Stimulated activated CD4-positive, alpha-beta T cell treated with anti-CD3 and anti-CD28 coated beads, Interleukin-2, amount 100 ng/mL, for 4 hours (primary cell): ENCODE results near the gene PLCG2.
"Not testable (repeated sequence)": the region's sequence is repeated elsewhere in the genome, so short reads cannot be mapped to it uniquely, and the experiment has no call there.

Experiments
- DNase-seq: peaks from one replicate; pipeline ENCODE4 v3.0.0-alpha.2; 2020; ENCODE audit warnings: low read depth

Gene PLCG2

DNA sequence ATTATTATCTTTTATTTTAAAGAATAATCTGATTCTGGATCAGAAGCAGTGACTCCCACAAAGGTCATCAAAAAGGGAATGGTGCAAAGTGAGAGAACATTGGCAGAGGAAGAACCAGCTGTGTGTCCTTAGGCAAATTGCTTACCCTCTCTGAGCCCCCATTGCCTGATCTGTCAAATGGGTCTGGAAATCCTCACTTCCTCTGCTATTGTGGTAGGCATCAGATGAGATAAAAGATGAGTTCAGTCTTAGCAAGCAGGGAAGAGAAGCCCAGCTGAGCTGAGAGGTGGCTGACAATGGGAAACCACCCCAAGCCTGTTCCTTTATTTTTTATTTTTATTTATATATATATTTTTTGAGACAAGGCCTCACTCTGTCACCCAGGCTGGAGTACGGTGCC is 24.2 kb upstream of the PLCG2 start:
- no peak for DNase-seq

DNA sequence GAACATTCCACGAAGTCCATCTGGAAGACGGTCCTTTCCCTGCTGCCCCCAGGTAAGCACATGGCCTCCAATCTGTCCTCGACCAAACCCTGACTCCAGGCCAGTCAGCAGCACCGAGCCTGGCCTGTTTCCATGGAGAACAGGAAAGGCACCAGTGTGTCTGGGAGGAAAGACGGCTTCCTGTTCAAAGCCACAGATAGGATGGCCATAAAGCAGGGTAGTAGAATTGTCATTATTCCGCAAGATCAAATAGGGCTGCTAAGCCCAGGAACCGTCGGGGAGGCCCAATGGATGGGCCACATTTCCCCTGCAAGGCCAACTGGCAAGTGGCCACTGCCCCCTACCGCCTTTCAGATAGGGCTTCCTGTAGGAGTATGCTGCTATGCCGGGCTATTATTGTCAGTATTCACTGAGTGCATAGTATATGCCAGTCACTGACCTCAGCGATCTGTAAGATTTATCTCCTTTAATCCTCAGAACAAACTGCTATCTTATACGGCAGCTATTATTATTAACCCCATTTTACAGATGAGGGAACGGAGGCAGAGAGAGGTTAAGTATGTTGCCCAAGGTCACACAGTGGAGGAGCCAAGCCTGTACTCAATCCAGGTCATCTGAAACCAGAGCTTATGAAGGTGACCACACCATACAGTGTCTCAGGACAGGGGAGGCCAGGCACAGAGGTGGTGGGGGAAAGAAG is 23.0 kb upstream of the PLCG2 start:
- no peak for DNase-seq

DNA sequence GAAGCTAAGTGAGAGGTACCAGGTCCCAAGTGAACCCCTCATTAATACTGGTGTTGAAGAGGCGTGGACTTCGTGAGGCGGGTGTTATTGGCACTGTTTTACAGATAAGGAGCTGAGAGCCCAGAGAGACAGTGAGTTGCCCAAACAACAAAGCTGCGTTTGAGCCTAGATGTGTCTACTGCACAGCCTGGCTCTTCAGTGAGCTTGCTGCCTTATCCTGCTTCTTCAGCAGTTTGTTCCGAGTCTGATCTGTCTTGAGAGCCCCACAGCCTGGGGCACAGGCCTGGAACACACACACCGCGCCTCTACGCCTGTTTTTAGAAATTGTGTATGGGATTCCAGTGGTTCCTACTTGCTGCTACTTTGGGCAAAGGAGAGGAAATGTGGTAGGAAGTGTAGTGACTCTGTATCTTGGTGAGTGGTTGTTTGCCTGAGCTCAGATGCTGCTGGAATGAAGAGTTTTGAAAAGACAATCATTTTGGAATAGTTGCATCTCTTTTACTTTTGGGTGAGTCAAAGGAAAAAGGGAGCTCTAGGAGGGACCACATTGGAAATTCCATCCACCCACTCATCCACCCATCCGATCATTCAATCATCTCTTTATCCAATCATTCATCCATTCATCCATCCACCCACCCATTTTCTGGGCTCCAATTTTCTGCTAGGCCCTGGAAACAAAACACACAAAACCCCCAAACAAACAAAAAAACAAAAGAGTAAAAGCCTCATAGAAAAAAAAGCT is 22.3 kb upstream of the PLCG2 start:
- no peak for DNase-seq

DNA sequence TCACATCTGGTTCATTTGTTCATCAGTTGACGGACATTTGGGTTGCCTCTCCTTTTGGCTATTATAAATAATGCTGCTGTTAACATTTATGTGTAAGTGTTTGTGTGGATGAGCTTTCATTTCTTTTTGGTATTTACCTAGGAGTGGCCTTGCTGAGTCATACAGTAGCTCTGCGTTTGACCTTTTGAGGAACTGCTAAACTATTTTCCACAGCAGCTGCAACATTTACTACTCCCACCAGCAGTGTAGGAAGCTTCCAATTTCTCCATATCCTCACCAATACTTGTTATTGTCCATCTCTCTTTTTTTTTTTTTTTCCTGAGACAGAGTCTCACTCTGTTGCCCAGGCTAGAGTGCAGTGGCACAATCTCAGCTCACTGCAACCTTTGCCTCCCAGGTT is 20.7 kb upstream of the PLCG2 start:
- DNase-seq = no peak

DNA sequence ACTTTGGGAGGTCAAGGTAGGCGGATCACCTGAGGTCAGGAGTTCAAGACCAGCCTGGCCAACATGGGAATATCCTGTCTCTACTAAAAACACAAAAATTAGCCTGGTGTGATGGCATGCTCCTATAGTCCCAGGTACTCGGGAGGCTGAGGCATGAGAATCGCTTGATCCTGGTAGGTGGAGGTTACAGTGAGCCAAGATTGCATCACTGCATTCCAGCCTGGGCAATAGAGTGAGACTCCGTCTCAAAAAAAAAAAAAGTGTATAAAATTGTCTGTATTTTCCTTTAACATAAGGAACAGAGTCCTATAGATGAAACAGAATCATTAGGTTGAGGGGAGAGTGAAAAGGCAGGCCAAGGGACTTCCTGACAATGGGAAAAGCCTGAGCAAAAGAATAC is 16.8 kb upstream of the PLCG2 start:
- DNase-seq = not testable (repeated sequence)

DNA sequence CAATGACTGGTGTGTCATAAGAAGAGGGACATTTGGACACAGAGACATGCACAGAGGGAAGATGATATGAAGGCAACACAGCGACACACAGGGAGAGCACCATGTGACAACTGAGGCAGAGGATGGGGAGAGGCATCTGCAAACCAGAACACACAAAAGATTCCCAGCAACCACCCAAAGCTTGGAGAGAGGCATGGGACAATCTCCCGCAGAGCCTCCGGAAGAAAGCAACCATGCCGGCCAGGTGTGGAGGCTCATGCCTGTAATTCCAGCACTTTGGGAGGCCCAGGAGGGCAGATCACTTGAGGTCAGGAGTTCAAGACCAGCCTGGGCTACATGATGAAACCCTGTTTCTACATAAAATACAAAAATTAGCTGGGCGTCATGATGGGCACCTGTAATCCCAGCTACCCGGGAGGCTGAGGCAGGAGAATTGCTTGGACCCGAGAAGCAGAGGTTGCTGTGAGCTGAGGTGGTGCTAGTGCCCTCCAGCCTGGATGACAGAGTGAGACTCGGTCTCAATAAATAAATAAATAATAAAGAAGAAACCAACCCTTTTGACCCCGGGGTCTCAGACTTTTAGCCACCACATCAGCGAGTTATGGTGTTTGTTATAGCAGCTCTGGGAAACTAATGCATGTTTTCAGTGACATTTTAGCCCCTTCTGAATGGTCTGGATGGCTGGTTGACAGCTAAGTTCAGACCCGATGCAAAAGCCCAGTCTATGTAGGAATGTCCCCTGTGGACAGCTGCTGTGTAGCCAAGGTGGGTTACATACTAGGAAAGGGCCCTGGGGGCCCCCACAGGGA is 13.8 kb upstream of the PLCG2 start:
- DNase-seq = no peak

DNA sequence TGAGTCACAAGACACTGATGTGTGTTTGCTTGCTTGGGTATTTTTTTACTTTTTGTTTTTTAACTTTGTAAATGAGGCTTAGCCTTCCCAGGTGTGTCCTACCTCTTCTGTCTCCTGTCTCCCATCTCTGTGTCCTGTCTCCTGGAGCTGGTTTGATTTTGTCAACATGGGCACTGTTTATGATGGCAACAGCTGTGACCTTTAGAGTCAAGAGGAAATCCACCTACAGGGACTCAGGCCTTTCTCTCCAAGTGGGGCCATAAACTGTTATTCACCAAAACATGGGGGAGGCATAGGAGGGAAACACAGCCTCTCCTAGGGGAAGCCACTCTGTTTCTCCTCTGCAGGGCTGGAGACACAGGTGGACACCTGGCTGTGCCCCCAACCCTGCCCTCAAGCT is 13.1 kb upstream of the PLCG2 start:
- DNase-seq = no peak

DNA sequence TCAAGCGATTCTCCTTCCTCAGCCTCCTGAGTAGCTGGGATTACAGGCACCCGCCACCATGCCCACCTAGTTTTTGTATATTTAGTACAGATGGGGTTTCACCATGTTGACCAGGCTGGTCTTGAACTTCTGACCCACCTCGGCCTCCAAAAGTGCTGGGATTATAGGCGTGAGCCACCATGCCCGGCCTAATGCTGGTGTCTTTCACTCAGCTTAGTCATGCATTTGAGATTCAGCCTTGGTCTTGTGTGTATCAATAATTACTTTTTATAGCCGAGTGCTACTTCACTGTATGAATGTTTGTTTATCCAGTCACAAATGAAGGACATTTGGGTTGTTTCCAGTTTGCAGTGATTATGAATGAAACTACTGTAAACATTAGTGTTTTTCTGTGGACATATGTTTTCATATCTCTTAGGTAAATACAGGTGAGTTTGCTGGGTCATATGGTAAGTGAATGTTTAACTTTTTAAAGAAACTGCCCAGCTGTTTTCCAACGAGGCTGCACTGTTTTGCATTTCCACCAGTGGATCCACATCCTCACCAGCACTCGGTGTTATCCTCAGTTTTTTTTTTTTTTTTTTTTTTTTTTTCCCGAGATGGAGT is 11.0 kb upstream of the PLCG2 start:
- no peak for DNase-seq

DNA sequence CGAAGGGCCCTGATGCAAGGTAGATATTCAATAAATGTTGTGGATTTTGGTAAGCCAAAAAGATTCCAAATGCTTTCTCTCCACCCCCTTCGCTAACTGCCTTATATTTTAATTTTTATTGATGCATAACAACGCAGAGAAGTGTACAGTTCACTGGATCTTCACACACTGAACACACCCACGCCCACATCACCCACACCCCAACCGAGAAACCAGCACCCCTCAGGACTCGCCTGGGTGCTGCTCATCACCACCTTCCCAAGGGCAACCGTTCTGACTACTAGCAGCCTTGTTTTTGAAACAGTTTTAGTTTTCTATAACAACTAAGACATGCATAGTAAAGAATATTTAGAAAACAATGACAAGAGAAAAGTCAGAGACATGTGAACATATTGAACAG is 9.1 kb upstream of the PLCG2 start:
- DNase-seq = no peak

DNA sequence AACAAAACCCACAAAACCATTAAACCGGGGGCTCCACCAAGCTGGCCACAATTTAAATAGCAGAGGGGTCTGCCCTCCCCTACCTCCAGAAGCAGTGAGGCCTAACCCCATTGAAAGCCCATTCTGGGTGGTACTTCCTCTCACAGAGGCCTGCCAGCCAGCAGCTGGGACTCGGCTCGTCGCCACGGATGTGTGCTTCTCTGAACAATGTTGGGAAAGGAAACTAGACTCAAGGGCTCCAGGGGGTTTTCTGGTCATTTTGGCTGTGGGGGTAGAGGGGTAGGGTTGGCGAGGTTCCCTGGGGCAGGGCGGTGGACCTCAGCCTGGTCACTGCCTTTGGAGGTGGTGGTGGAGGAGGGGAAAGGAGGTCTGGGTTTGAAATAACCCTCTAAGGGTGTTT is 4.7 kb upstream of the PLCG2 start:
- DNase-seq = no peak

DNA sequence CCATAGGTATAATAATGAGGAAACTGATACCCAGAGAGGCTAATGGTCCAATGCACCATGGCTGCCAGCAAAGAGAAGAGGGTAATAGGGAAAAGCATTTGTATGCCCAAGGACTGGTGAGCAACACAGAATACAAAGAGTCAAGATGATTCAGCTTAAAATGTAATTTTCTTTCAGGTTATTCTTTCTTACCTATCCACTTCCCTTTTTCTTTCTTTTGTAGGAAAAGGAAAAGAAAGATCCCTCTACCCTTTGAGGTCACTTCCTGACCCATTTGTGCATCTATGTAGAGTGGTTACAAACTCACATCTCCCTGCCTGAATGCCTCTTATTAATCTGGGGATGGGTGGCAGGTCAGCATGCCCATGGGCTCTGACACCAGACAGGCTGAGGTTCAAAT is 3.5 kb upstream of the PLCG2 start:
- DNase-seq = no peak

DNA sequence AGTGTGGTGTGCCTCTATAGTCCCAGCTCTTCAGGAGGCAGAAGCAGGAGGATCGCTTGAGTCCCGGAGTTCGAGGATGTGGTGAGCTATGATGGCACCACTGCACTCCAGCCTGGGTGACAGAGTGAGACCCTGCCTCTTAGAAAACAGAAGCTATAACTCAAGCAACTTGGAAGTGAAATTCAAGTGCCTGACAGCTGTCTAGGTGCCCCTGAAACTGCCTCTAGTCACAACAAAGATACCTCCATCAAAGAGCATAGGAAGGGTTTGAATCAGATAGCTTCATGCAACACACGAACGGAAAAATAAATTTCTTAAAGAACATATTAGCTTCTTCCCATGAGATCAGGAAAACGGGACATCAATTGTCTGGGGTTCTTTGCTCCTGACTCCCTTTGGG is 860 bp upstream of the PLCG2 start:
- DNase-seq = no peak

DNA sequence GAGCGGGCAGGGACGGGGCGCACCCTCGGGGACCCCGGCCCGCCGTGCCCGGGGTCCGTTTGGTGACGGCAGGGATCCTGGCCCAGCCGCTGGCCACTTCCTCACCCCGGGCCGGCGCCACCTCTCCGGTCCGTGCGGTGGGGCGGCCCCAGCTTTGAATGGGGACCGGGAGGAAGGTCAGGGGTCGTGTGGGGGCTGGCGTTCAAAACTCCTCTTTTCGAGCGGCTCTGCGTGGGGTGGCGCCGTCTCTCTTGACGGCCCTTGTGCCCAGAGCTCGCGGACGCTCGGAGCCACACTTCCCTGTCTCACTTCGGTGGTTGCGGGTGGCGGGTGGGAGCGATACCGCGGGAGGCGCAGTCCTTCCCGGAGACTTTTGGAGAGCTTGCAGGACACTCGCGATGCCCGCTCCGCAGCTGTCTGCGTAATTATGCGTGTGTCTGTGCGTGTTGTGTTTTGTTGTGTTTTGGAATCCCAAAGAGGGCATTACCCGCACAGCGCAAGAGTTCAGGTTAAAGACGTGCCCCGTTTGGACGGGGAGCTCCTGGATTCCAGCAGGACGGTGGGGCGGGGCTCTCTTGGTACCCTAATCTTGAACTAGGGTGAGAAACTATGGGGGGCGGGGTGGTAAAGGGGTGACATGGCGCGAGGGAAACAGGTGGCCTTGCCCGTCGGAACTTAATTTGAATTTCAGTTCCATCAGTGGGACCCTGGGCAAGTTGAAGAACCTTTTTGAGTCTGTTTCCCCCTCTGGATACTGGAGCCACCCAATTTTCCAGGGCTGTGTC is 637 bp downstream of the PLCG2 start:
- DNase-seq = no peak

DNA sequence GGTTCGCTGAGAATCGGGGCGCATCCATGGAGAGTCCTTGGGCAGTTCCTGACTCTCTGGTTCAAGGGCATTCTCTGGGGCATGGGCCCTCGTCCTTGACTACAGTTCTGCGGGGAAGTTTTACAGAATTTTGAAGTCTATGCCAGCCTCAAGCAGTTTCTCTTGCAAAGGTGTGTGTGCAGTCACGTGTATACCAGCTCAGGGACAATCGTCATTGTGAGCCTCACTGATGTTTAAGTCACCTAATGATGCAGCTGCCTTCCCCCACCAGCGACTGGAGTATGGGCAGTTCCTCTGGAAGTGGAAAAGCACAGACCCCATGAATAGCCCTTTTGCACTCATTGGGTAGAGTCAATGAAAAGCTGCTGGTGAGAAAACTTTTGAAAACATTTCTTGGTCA is 1.3 kb downstream of the PLCG2 start:
- no peak for DNase-seq

DNA sequence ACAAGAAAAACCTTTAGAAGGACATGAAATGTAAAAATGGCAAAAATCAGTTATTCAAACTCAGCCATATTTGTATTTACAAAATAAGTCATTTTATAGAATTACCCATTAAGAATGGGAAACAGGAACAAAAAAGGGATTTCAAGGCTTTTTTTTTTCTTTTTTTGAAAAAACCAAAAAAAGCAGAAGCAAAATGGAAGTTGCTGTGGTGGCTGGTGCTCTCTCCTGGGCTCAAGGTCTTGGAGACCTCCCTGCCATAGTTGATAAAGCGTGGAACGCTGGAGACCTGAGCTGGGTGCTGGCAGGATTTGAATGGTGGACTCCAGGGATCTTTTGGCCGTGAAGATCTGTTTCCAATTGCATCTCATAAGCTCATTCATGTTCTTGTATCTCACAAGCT is 3.1 kb downstream of the PLCG2 start:
- DNase-seq = no peak

DNA sequence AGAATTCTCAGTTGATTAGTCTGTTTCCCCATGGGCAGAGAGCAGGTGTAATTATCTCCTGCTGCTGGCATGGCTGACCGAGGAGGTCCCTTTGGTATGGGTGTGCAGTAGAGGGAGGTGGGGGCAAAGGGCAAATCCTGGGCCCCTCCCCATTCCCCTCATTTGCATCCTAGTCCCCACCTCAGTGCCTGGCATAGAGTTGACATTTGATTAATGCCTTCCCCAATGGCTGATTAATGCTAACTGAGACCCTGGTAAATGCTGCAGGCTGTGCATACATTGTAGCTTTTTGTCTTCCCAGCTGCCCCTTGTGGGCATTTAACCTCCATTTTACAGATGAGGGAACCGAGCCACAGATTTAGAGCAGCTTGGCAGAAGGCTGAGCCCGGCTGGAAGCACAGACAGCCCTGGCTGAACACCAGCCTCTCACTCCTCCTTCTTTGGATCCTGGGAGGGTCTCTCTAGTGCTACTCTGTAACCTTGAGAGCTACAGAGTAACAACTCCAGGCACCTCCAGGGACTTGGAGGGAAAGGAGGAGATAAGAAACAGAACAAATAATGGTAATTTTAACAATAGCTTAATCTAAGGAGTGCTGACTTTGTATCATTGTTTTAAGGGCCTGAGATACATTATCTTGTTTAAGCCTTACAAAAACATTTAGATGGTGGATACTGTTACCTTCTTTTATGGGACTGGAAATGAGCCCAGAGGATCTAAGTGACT is 5.1 kb downstream of the PLCG2 start:
- no peak for DNase-seq

DNA sequence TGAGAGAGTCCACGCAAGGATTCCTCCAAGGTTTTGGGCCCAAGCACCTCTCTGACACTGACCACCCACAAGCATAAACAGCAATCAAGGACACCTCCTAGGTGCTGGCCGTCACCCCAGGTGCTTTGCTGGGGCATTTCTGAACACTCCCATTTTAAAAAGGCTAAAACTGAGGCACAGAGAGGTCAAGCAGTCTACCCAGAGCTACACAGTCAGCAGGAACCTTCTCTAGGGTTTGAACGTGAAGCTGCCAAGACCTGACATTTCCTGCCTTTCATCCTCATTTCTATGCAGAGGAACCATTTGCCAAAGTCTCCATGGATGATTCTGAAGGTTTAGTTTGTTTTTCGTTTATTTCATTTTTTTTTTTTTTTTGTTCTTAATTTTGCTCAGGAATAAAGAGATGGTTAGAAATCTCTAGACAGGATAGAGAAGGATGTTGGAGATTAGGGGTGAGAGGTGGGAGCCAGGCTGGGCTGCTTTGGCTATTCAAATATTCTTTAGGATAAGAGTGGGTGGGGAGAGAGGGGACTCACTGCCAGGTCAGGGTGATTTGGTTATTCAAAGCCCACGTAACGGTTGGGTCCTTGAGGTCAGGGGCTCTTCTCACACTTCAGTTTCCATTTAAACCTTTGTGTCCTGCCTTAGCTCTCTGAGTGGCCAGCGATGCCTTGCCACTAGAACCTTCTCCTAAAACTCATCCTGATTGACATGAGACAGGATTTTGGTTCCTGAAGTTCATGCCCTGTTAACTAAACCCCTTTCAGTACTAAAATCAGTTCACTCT is 6.2 kb downstream of the PLCG2 start:
- DNase-seq = no peak

DNA sequence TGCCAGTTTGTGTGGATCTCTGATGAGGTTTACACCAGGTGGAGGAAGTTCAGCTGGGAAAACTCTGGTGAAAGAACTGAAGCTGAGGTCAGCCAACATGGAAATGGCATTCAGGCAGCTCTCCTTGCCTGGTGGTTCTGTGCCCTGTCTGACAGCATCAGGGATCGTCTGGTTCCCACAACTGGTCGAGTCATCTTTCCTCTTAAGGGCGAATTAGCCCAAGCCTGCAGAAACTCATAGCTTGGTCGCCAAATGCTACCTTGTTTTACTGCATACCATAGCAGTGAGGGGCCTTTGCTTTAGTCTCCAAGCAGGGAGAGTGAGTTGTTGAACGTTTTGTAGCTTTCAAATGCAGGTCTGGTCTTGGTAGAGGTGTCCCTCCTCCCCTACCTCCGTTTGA is 7.2 kb downstream of the PLCG2 start:
- no peak for DNase-seq

DNA sequence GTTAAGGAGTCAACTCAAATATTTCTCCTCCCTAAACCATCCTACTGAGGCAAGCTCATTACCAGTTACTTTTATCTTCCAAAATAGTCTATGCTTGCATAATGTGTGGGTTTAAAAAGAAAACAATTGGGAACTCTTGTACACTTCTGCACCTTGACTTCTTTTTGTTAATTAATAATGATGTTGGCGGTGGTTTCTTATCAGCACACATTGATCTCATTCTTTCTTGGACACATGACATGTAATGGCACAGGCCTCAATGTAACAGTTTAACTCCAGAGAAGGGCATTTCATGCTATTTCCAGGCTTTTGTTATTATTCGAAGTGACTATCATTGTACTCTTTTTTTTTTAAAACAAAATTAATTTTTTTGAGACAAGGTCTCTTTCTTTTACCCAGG is 7.8 kb downstream of the PLCG2 start:
- no peak for DNase-seq

DNA sequence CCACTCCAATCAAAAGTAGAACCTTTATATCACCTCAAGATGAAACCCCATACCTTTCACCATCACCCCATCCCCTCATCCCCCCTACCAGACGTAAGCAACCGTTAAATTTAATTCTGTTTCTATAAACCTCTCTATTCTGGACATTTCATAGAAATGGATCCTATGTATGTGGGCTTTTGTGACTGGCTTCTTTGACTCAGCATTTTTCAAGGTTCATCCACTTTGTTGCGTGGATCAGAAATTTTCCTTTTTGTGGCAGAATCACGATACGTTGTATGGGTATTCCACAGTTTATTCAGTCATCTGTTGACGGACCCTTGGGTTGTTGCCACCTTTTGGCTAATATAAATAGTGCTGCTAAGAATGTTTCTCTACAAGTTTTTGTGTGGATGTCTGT is 8.6 kb downstream of the PLCG2 start:
- no peak for DNase-seq
